Natural killer cell (primary cell): Measurements from ENCODE around the gene UBXN1. TPM values are rescaled to one million over a fixed set of nuclear protein-coding genes. Genes with fewer than 3 reads are reported as not detected.
"Not testable (repeated sequence)": the region's sequence is repeated elsewhere in the genome, so short reads cannot be mapped to it uniquely, and the experiment has no call there.

Source experiments
- ATAC-seq, 3 donors: fragments of 150-1000 bp in 2 of 3; fragments of 200-7000 bp in 1 of 3; cut with Tn5 transposase; 1 replicate in 1 of 3; 2 replicates in 2 of 3; pipeline ENCODE4 v1.10.0; 2021; ENCODE audit warnings: mild to moderate bottlenecking in 2 of 3, moderate library complexity in 2 of 3
- DNase-seq, 2 donors: peaks; one replicate each; pipeline versions ENCODE4 v3.0.0 to v3.0.0-alpha.2; 2013 to 2021; ENCODE audit warnings: mixed read lengths in 1 of 2
- H3K27ac ChIP-seq: one replicate; pipeline ENCODE4 v1.5.1; 2013; ENCODE audit warnings: mild to moderate bottlenecking, low read length
- H3K27me3 ChIP-seq: one replicate; pipeline ENCODE4 v1.6.1; 2013; ENCODE audit warnings: low read length; ENCODE audit not compliant: control insufficient read depth, insufficient read depth
- H3K36me3 ChIP-seq: one replicate; pipeline ENCODE4 v1.6.1; 2013; ENCODE audit warnings: low read length; ENCODE audit not compliant: control insufficient read depth, insufficient read depth
- H3K4me1 ChIP-seq: one replicate; pipeline ENCODE4 v1.6.1; 2013; ENCODE audit warnings: low read length; ENCODE audit not compliant: control insufficient read depth, insufficient read depth
- H3K4me3 ChIP-seq: one replicate; pipeline ENCODE4 v1.5.1; 2013; ENCODE audit warnings: low read length
- H3K9me3 ChIP-seq: one replicate; pipeline ENCODE4 v1.6.1; 2013; ENCODE audit warnings: low read length; ENCODE audit not compliant: control insufficient read depth, insufficient read depth
- H3K27ac Mint-ChIP-seq, 2 donors: one replicate each; pipeline ENCODE4 v1.8.0; 2022; ENCODE audit warnings: mild to moderate bottlenecking in 2 of 2, mixed read lengths in 2 of 2, moderate library complexity in 1 of 2
- H3K27me3 Mint-ChIP-seq, 2 donors: one replicate each; pipeline ENCODE4 v1.8.0; 2022; ENCODE audit warnings: low read depth in 2 of 2, mixed read lengths in 2 of 2
- H3K36me3 Mint-ChIP-seq: one replicate; pipeline ENCODE4 v1.8.0; 2022; ENCODE audit warnings: mixed read lengths
- H3K4me1 Mint-ChIP-seq, 2 donors: one replicate each; pipeline ENCODE4 v1.8.0; 2022; ENCODE audit warnings: mixed read lengths in 2 of 2
- H3K4me3 Mint-ChIP-seq: one replicate; pipeline ENCODE4 v1.8.0; 2022; ENCODE audit warnings: mild to moderate bottlenecking, moderate library complexity, mixed read lengths
- H3K9me3 Mint-ChIP-seq, 2 donors: one replicate each; pipeline ENCODE4 v1.8.0; 2022; ENCODE audit warnings: mixed read lengths in 2 of 2
- CTCF ChIP-seq: fragments of 200-600 bp; IDR thresholded peaks from one replicate; pipeline ENCODE4 v1.8.0; 2022; ENCODE audit warnings: antibody characterized with exemption
- WGBS: methylation state at CpG from one replicate; pipeline ENCODE4 v1.1.7; 2013; ENCODE audit warnings: missing lambda C conversion rate; ENCODE audit not compliant: insufficient coverage; 5-methylcytosine and 5-hydroxymethylcytosine counted together
- intact Hi-C: fragments of 100-400 bp; cut with micrococcal nuclease; formaldehyde crosslinking; loops from one replicate; pipeline ENCODE4 v1.14.2; 2022
- total RNA-seq, 4 donors: library from RNA; stranded (reverse); fragments of 120-200 nt in 1 of 4; gene quantifications; one replicate each; pipeline versions ENCODE4 v1.2.3 to v1.2.4, GENCODE V29; 2013 to 2022

Gene UBXN1
- total RNA-seq, 3 donors from 2014 or later (not counting 1 experiment from before 2014, with no cell fraction given), result 179 to 238 (median 238) TPM

GRCh38 chr11:62652161-62653006 lies 26.5 kb downstream of the UBXN1 start:
- Histone ChIP-seq H3K27ac (peak overlapping the region; percentile 83), H3K9me3 (no peaks in the 10 kb centered on the region), H3K4me1 (peaks cover 24% of the 10 kb centered on the region), H3K27me3 (no peaks in the 10 kb centered on the region), H3K4me3 (peak overlapping the region; percentile 90), H3K36me3 (peaks cover 24% of the 10 kb centered on the region)
- 39% methylated on average over 15 of the region's 16 CpGs for WGBS
- H3K27ac Mint-ChIP-seq, result peak overlapping the region; percentile 98 to 99
- no peaks in the 10 kb centered on the region for H3K9me3 Mint-ChIP-seq
- H3K27me3 Mint-ChIP-seq, result peaks cover 0 to 3% of the 10 kb centered on the region in 2 donors
- peak overlapping the region; percentile 99 for H3K4me3 Mint-ChIP-seq
- no peaks in the 10 kb centered on the region for H3K36me3 Mint-ChIP-seq
- TF ChIP-seq CTCF, result no peak
- peaks cover 15 to 17% of the 10 kb centered on the region in 2 donors for H3K4me1 Mint-ChIP-seq
- DNase-seq (peak in 1 of 2 donors; percentile 44), ATAC-seq (peak in 2 of 3 donors; percentile 2 to 6)
- intact Hi-C loops, result no loop called here

DNA sequence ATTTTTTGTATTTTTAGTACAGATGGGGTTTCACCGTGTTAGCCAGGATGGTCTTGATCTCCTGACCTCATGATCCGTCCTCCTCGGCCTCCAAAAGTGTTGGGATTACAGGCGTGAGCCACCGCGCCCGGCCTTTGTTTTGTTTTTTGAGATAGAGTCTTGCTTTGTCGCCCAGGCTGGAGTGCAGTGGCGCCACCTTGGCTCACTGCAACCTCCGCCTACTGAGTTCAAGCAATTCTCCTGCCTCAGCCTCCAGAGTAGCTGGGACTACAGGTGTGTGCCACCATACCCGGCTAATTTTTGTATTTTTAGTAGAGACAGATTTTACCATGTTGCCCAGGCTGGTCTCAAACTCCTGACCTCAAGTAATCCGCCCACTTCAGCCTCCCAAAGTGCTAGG lies 28.6 kb downstream of the UBXN1 start:
- H3K27ac ChIP-seq, H3K27me3 Mint-ChIP-seq, DNase-seq, H3K9me3 Mint-ChIP-seq, ATAC-seq, H3K4me3 Mint-ChIP-seq, H3K4me3 ChIP-seq, intact Hi-C loops, H3K27me3 ChIP-seq, H3K27ac Mint-ChIP-seq, H3K9me3 ChIP-seq, H3K36me3 Mint-ChIP-seq: not testable (repeated sequence)
- WGBS, result 95% methylated on average over 12 of the region's 12 CpGs
- peaks cover 23 to 29% of the 10 kb centered on the region in 2 donors for H3K4me1 Mint-ChIP-seq
- peaks cover 40% of the 10 kb centered on the region for H3K4me1 ChIP-seq
- peaks cover 24% of the 10 kb centered on the region for H3K36me3 ChIP-seq

- H3K9me3 Mint-ChIP-seq, result no peaks in the 10 kb centered on the region
- H3K36me3 Mint-ChIP-seq, result no peaks in the 10 kb centered on the region
- no peak for TF ChIP-seq CTCF
- peak in 1 of 2 donors; percentile 4 for DNase-seq
- Histone ChIP-seq H3K4me1 (peaks cover 44% of the 10 kb centered on the region), H3K9me3 (no peaks in the 10 kb centered on the region), H3K27ac (no peak overlapping the region), H3K4me3 (no peak overlapping the region), H3K27me3 (no peaks in the 10 kb centered on the region), H3K36me3 (peaks cover 24% of the 10 kb centered on the region)
- H3K4me1 Mint-ChIP-seq, result peaks cover 23 to 29% of the 10 kb centered on the region in 2 donors
- peaks cover 0 to 3% of the 10 kb centered on the region in 2 donors for H3K27me3 Mint-ChIP-seq
- ATAC-seq, result no peak
- intact Hi-C loops, result no loop called here
- peak overlapping the region; percentile 25 for H3K4me3 Mint-ChIP-seq
- 97% methylated on average over 10 of the region's 11 CpGs for WGBS
- H3K27ac Mint-ChIP-seq, result no peak overlapping the region
These were observed 29.4 kb downstream of the UBXN1 start for GRCh38 chr11:62649486-62649885.

- no peak for ATAC-seq
- 97% methylated on average over 11 of the region's 11 CpGs for WGBS
- H3K4me1 Mint-ChIP-seq, result peaks cover 23 to 29% of the 10 kb centered on the region in 2 donors
These were observed 29.9 kb downstream of the UBXN1 start for GRCh38 chr11:62648967-62649364.

More at GRCh38 chr11:62648967-62649364, 29.9 kb downstream of the UBXN1 start:
- Histone ChIP-seq H3K9me3 (no peaks in the 10 kb centered on the region), H3K4me1 (peaks cover 44% of the 10 kb centered on the region), H3K36me3 (peaks cover 27% of the 10 kb centered on the region), H3K27me3 (no peaks in the 10 kb centered on the region), H3K4me3 (no peak overlapping the region), H3K27ac (no peak overlapping the region)
- no peak for TF ChIP-seq CTCF
- no peak for DNase-seq
- H3K9me3 Mint-ChIP-seq, result no peaks in the 10 kb centered on the region
- intact Hi-C loops, result no loop called here
- H3K27me3 Mint-ChIP-seq, result peaks cover 0 to 3% of the 10 kb centered on the region in 2 donors
- no peak overlapping the region for H3K4me3 Mint-ChIP-seq
- no peaks in the 10 kb centered on the region for H3K36me3 Mint-ChIP-seq
- H3K27ac Mint-ChIP-seq, result no peak overlapping the region
